B cell (primary cell): ENCODE measurements around the gene LYRM7. TPM values are rescaled to one million over a fixed set of nuclear protein-coding genes. Genes with fewer than 3 reads are reported as not detected.

ENCODE experiments used
- ATAC-seq: fragments of 200-7000 bp; cut with Tn5 transposase; one replicate; pipeline ENCODE4 v1.10.0; 2021; ENCODE audit warnings: low read depth, mild to moderate bottlenecking, moderate number of reproducible peaks, moderate library complexity
- CTCF ChIA-PET: fragments of 350-600 bp; sonication (Branson Sonifier 250); formaldehyde crosslinking; loops from one replicate; lab custom pipeline; 2021; ENCODE audit warnings: antibody characterized with exemption, inconsistent platforms; lab: Charles Lee
- POLR2A ChIA-PET: fragments of 350-600 bp; sonication (Branson Sonifier 250); formaldehyde crosslinking; loops from one replicate; lab custom pipeline; 2021; ENCODE audit warnings: antibody characterized with exemption; lab: Charles Lee
- DNase-seq: peaks from one replicate; pipeline ENCODE4 v3.0.0; 2013
- H2AFZ ChIP-seq: 2 replicates; pipeline ENCODE4 v1.6.1; 2012; ENCODE audit warnings: mild to moderate bottlenecking, low read depth, low read length; ENCODE audit not compliant: insufficient read depth, poor library complexity, severe bottlenecking
- H3K27ac ChIP-seq, 2 donors: 1 replicate in 1 of 2; 2 replicates in 1 of 2; pipeline ENCODE4 v1.5.1; 2012 to 2013; ENCODE audit warnings: low read length in 2 of 2, mild to moderate bottlenecking in 2 of 2, moderate library complexity in 1 of 2
- H3K27me3 ChIP-seq, 4 experiments: fragments of 200-600 bp in 1 of 4; sonication (generic) in 1 of 4; replicated peaks in 1 of 4; 1 replicate in 2 of 4; 2 replicates in 2 of 4; pipeline versions ENCODE4 v1.6.1 to v1.7.0; 2013 to 2016; ENCODE audit warnings: low read length in 3 of 4, mild to moderate bottlenecking in 2 of 4, mixed read lengths in 1 of 4, moderate library complexity in 1 of 4; ENCODE audit not compliant: insufficient read depth in 4 of 4, control insufficient read depth in 3 of 4; ENCODE audit errors: control extremely low read depth in 1 of 4
- H3K36me3 ChIP-seq, 2 experiments: replicated peaks in 1 of 2; 1 replicate in 1 of 2; 2 replicates in 1 of 2; pipeline versions ENCODE4 v1.6.1 to v1.7.1; 2013; ENCODE audit warnings: low read length in 1 of 2; ENCODE audit not compliant: insufficient read depth in 2 of 2, control insufficient read depth in 1 of 2; ENCODE audit errors: control extremely low read depth in 1 of 2, extremely low read depth in 1 of 2
- H3K4me1 ChIP-seq, 2 donors: fragments of 200-600 bp in 1 of 2; sonication (generic) in 1 of 2; 1 replicate in 1 of 2; 2 replicates in 1 of 2; pipeline versions ENCODE4 v1.5.1 to v1.6.1; 2013 to 2017; ENCODE audit warnings: low read length in 2 of 2; ENCODE audit not compliant: control insufficient read depth in 2 of 2, insufficient read depth in 2 of 2
- H3K4me2 ChIP-seq: replicated peaks from 2 replicates; pipeline ENCODE3; 2012; ENCODE audit warnings: mild to moderate bottlenecking, low read depth, low read length; ENCODE audit not compliant: poor library complexity, severe bottlenecking
- H3K4me3 ChIP-seq, 5 experiments: fragments of 200-600 bp in 1 of 5; sonication (generic) in 1 of 5; 1 replicate in 3 of 5; 2 replicates in 2 of 5; pipeline versions ENCODE4 v1.5.1 to v1.7.0; 2011 to 2016; ENCODE audit warnings: low read length in 4 of 5, mild to moderate bottlenecking in 4 of 5, low read depth in 2 of 5, control low read depth in 1 of 5, moderate library complexity in 1 of 5; ENCODE audit not compliant: insufficient read depth in 1 of 5; ENCODE audit errors: control extremely low read depth in 1 of 5, extremely low read depth in 1 of 5
- H3K79me2 ChIP-seq: fragments of 200-600 bp; sonication (generic); one replicate; pipeline ENCODE4 v1.6.0; 2016; ENCODE audit warnings: low read length; ENCODE audit not compliant: control insufficient read depth, insufficient read depth
- H3K9ac ChIP-seq: fragments of 200-600 bp; sonication (generic); 2 replicates; pipeline ENCODE4 v1.6.1; 2017; ENCODE audit warnings: mild to moderate bottlenecking, low read length, moderate library complexity
- H3K9me3 ChIP-seq, 3 donors: one replicate each; pipeline versions ENCODE4 v1.6.1 to v1.7.1; 2013; ENCODE audit warnings: low read length in 2 of 3; ENCODE audit not compliant: control insufficient read depth in 2 of 3, insufficient read depth in 1 of 3; ENCODE audit errors: control extremely low read depth in 1 of 3
- H4K20me1 ChIP-seq: 2 replicates; pipeline ENCODE4 v1.6.0; 2012; ENCODE audit warnings: mild to moderate bottlenecking, low read length; ENCODE audit not compliant: insufficient read depth, control insufficient read depth, poor library complexity, severe bottlenecking
- H3K27ac Mint-ChIP-seq: one replicate; pipeline ENCODE4 v1.8.0; 2021; ENCODE audit warnings: mixed read lengths
- H3K27me3 Mint-ChIP-seq: one replicate; pipeline ENCODE4 v1.8.0; 2021; ENCODE audit warnings: mixed read lengths
- H3K4me1 Mint-ChIP-seq: one replicate; pipeline ENCODE4 v1.8.0; 2021; ENCODE audit warnings: mixed read lengths
- H3K4me3 Mint-ChIP-seq: one replicate; pipeline ENCODE4 v1.8.0; 2021; ENCODE audit warnings: mixed read lengths
- H3K9me3 Mint-ChIP-seq: one replicate; pipeline ENCODE4 v1.8.0; 2022; ENCODE audit warnings: mixed read lengths; ENCODE audit not compliant: insufficient read depth
- CTCF ChIP-seq: fragments of 200-600 bp; IDR thresholded peaks from one replicate; pipeline ENCODE4 v1.8.0; 2022; ENCODE audit warnings: antibody characterized with exemption, mild to moderate bottlenecking
- EZH2 ChIP-seq: IDR thresholded peaks from 2 replicates; pipeline ENCODE4 v1.6.1; 2012; ENCODE audit warnings: borderline replicate concordance, low read depth, mild to moderate bottlenecking, moderate library complexity, low read length; ENCODE audit not compliant: insufficient read depth, poor library complexity, severe bottlenecking
- WGBS: methylation state at CpG from one replicate; pipeline ENCODE4 v1.1.5; 2013; ENCODE audit warnings: missing lambda C conversion rate; ENCODE audit not compliant: insufficient coverage; 5-methylcytosine and 5-hydroxymethylcytosine counted together
- intact Hi-C: fragments of 100-400 bp; cut with micrococcal nuclease; formaldehyde crosslinking; loops from one replicate; pipeline ENCODE4 v1.10.0; 2022
- polyA plus RNA-seq: library from polyadenylated mRNA; depleted of rRNA; stranded (reverse); fragments of >200 nt; gene quantifications from 2 replicates; pipeline ENCODE4 v1.2.3, GENCODE V29; 2012
- total RNA-seq, 2 donors: library from RNA; stranded (reverse); fragments of 120-200 nt in 1 of 2; gene quantifications; 1 replicate in 1 of 2; 2 replicates in 1 of 2; pipeline versions ENCODE4 v1.2.3 to v1.2.4, GENCODE V29; 2013 to 2022

LYRM7 gene
- total and polyA plus RNA-seq, 2 donors (not counting 1 experiment from before 2014, with no cell fraction given): 2.7 to 12.3 TPM

- Histone ChIP-seq H3K27me3 (no peaks in the 10 kb centered on the region), H3K4me1 (no peaks in the 10 kb centered on the region), H3K4me3 (no peak overlapping the region), H3K9ac (no peak overlapping the region), H2AFZ (no peak overlapping the region), H4K20me1 (no peaks in the 10 kb centered on the region), H3K9me3 (no peaks in the 10 kb centered on the region), H3K36me3 (peaks cover 0 to 6% of the 10 kb centered on the region in 2 experiments), H3K4me2 (no peak overlapping the region), H3K27ac (no peak overlapping the region), H3K79me2 (no peaks in the 10 kb centered on the region)
- no peaks in the 10 kb centered on the region for H3K27me3 Mint-ChIP-seq
- no peaks in the 10 kb centered on the region for H3K9me3 Mint-ChIP-seq
- peaks cover 2% of the 10 kb centered on the region for H3K4me1 Mint-ChIP-seq
- TF ChIP-seq CTCF (no peak), EZH2 (no peak)
- intact Hi-C loops: no loop called here
- DNase-seq (no peak), ATAC-seq (no peak)
- POLR2A ChIA-PET: interaction anchor here (0.7 kb wide), 1 partner anchor 29 kb away, joined by 4 read pairs; no protein-coding TSS in a partner anchor
- no peak overlapping the region for H3K4me3 Mint-ChIP-seq
- no CpG with 5 or more reads among the region's 3 CpGs for WGBS
- CTCF ChIA-PET: no interaction called here
- no peak overlapping the region for H3K27ac Mint-ChIP-seq
Observed at GRCh38 chr5:131200560-131200959, 29.8 kb downstream of the LYRM7 start.

GRCh38 chr5:131204964-131205363 is 34.2 kb downstream of the LYRM7 start:
- Histone ChIP-seq H3K27ac (no peak overlapping the region), H3K27me3 (no peaks in the 10 kb centered on the region), H3K4me2 (no peak overlapping the region), H3K9ac (no peak overlapping the region), H3K4me1 (peaks cover 8 to 17% of the 10 kb centered on the region in 2 donors), H3K9me3 (peaks cover 0 to 2% (median 0%) of the 10 kb centered on the region in 3 donors), H3K36me3 (peaks cover 0 to 5% of the 10 kb centered on the region in 2 experiments), H3K4me3 (no peak overlapping the region), H4K20me1 (no peaks in the 10 kb centered on the region), H3K79me2 (peaks cover 10% of the 10 kb centered on the region), H2AFZ (no peak overlapping the region)
- TF ChIP-seq CTCF (no peak), EZH2 (no peak)
- CTCF ChIA-PET: interaction anchor here (1.2 kb wide), 1 partner anchor 18 kb away, joined by 3 read pairs; no protein-coding TSS in a partner anchor
- Mint-ChIP-seq H3K9me3 (no peaks in the 10 kb centered on the region), H3K27ac (no peak overlapping the region), H3K27me3 (no peaks in the 10 kb centered on the region), H3K4me3 (no peak overlapping the region), H3K4me1 (peaks cover 21% of the 10 kb centered on the region)
- intact Hi-C loops: no loop called here
- WGBS: no CpG with 5 or more reads among the region's 2 CpGs
- ATAC-seq (no peak), DNase-seq (no peak)
- POLR2A ChIA-PET: interaction anchor here (0.5 kb wide), 1 partner anchor 56 kb away, joined by 15 read pairs; no protein-coding TSS in a partner anchor
